ENCODE results near the gene UCP3.
A peak's percentile ranks its signal among the peaks of the same experiment; 100 is the strongest.

The UCP3 gene

DNA sequence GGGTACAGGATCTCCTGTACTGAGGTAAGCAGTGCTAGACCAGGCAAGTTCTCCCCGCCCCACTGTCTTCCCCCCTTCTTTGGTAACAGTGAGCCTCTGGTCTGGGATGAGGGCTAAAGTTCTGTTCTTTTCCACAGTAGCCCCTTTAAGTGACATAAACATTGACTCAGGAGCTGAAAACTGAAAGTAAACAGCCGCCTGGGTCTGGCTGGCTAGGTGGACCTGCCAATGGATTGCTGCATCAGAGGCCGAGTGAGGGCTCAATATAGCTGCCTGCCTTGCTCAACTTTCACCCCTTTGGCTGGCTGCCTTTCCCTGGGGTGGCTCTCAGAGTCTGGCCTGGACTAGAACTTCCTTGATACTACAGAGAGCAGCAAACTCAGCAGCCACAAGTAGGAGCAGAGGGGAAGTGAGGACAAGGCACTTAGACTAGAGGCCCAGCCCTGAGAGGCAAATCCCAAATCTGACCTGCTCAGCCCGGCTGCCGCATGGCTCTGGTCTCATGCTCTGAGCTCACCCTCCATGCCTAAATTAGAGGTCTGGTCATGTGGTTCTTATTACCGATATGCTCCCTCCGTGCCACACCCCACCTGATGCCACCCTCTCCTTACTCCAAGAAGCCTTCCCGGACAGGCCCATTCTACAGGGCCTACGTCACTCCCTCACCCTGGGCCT lies 9.6 kb upstream of the UCP3 start:
- no peak for DNase-seq (ENCODE audit: low read depth in 2 of 2)

DNA sequence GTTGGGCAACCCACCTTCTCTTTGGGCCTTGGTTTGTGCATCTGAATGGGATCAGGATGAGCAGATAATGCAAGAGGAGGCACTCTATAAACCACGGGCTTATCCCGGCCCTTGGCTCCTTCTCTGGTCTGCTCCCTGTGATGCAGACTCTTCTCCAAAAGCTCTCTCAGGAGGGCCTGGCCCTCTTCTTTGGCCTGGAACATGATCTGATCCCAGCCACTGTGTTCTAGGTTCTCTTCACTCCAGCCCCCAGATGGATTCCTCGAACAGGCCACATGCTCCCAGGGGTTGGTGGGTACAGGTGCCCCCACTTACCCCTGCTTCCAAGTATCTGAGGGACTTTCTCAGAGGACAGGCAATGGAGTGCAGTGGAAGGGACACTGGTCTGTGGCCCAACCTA lies 8.7 kb upstream of the UCP3 start:
- no peak for DNase-seq (ENCODE audit: low read depth in 2 of 2)

DNA sequence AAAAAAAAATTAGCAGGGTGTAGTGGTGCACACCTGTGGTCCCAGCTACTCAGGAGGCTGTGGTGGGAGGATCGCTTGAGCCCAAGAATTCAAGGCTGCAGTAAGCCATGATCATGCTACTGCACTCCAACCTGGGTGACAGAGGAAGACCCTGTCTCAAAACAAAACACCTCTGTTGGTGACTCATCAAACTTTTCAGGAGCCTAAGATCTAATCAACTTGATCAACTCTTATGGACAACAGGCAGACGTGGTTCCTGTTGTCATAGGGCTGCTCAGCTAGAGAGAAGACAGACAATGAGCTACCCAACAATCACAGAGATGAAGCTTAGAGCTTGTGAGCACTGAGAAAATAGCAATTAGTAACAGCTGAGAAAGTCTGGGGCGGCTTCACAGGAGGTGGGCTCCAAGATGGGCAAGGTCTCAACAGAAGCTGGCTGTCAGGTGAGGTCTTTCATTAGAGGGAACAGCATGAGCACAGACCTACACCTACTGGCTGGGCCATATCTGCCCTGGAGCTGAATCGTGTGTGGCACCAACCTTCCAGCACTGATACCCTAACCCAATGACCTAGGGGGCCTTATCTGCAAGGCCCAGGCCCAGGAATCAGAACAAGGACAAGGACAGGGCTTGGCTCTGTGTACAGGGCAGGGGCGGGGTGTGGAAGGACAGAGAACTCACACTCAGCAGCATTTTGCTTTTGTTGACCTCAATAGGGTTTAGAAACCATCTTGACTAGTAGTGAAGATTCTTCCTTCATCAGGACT lies 7.2 kb upstream of the UCP3 start:
- no peak for DNase-seq (ENCODE audit: low read depth in 2 of 2)

DNA sequence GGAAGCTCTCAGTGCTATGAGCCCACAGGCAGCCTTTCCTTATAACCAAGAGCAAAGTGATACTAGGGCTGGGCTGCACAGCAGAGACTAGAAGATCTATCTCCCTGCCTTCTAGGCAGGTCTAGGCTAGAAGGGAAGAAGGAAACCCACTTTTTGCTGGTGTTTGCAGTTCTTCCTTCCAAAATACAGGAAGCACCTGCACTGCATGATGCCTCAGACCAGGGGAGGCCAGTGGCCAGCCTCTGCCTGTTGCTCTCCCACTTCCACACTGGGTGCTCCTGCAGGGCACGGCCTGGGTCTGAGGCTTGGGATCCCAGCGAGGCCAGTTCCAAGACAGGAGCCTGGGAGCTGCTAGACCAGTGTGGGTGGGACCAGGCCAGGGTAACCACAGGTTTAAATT lies 6.0 kb upstream of the UCP3 start:
- no peak for DNase-seq (ENCODE audit: low read depth in 2 of 2)

DNA sequence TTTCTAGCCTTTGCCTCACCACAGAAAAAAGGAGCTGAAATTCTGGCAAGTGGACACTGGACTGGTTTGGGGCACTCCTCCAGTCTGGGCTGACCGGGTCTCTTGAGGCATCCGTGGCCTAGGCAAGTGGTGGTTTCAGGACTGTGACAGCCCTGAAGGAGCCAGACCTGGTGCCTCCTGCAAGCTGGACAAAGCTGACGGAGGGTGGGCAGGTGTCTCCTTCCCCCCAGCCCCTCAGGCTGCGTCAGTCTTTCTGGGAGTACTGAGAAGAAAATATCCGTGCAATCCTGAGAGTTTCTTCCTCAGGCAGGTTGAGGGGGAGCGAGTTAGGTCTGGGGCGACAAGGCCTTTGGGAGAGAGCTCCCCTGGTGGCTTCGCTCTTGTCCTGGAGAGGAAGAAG lies 4.3 kb upstream of the UCP3 start:
- no peak for DNase-seq (ENCODE audit: low read depth in 2 of 2)

DNA sequence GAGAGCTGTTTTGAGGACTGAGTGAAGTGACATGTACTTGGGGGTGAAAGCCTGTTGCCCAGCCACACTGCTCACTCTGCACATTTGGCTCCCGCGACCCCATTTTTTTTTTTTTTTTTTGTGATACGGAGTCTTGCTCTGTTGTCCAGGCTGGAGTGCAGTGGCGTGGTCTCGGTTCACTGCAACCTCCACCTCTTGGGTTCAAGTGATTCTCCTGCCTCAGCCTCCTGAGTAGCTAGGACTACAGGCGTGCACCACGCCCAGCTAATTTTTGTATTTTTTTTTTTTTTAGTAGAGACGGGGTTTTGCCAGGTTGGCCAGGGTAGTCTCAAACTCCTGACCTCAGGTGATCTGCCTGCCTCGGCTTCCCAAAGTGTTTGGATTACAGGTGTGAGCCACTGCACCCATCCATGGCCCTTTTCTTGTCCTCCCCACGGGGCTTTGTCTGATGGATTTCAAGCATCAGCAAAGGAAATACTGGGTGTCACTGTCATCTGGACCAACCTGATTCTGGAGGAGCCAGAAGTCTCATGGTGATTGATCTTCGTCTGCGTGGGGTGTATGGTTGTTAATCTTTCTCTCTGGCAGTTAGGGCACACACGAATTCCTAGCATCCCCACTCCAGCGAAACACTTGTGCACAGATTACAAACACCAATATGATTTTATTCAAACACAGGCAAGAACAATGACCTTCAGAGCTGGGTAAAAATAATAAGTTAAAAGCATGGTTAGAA lies 3.4 kb upstream of the UCP3 start:
- DNase-seq (ENCODE audit: low read depth in 2 of 2) = no peak

- DNase-seq (ENCODE audit: low read depth in 2 of 2) = no peak
Observed at GRCh38 chr11:74011360-74012073, 2.6 kb upstream of the UCP3 start.

DNA sequence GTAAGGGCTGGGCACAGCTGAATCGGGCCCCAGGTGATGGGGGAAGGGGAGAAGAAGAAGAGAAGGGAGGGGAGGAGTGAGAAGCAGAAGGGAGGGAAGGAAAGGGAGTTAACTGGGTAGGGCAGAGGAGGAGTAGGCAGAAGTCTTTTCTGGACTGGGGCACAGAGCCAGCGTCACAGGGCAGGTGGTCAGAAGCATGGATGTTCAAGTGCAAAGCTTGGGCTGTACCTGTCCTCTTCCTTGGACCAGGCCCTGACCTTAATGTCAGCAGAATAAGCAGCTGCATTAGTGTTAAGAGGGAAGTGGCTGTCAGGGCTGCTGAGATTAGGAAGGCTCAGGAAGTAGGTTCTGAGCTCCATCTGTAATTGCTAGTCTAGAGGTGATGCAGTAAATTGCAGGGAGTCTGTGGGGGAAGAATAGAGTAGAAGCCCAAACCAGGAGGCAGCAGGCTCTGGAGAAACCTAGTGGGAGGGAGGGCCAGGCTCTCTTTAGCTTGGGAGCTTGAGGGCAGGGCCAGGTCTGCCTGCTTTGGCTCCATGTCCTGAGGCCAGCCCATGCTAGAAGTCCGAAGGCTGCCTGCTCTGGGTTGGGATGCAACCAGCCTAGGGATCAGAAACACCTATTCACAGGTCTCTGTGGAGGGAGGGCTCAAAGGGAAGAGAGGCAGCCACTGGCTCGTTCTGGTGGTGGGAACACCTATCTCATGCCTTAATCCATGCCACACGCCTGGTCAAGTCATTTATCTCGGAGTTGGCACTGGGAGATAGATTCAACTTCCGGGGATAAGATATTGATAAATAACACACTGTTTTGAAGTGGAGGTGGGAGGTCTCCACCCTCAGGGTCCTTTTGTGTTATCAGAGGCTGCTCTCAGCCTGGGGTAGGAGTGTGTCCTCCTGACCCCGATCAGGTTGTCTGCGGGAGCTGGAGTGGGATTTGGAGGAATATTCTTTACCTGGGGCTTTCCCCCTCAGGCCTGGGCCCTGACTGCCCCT lies 1.7 kb upstream of the UCP3 start:
- DNase-seq (ENCODE audit: low read depth in 2 of 2) = no peak

- DNase-seq (ENCODE audit: low read depth in 2 of 2) = no peak
Observed at GRCh38 chr11:74009675-74010305, 905 bp upstream of the UCP3 start.

GRCh38 chr11:74009230-74009547 lies 304 bp upstream of the UCP3 start:
- no peak for DNase-seq (ENCODE audit: low read depth in 2 of 2)

GRCh38 chr11:74007691-74008372 lies 1.1 kb downstream of the UCP3 start:
- DNase-seq (ENCODE audit: low read depth in 2 of 2) = no peak

DNA sequence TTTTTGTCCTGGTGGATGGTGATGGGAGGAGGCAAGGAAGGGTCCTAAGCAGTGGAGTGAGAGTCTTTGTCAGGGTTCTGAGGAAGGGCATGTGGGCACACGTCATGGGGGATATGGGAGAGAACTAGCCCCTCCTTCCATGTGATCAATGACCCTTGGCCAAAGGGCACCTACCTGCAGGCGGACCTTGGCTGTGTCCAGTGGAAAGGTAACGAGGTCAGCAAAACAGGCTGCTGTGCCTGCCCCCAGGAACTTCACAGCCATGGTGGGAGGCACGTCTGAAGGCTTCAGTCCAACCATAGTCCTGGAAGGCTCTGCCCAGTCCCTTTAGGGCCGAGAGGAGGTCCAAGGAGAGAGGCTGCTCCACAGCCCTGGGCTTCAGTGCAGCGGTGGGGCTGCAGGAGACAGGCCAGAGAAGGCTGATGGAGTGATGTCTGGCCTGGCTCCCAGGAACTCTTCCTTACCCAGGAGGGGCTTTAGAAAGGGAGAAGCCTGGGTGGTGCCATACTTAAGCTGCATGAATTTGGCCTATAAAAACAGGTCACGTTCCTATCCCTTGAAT lies 2.1 kb downstream of the UCP3 start:
- no peak for DNase-seq (ENCODE audit: low read depth in 2 of 2)

DNA sequence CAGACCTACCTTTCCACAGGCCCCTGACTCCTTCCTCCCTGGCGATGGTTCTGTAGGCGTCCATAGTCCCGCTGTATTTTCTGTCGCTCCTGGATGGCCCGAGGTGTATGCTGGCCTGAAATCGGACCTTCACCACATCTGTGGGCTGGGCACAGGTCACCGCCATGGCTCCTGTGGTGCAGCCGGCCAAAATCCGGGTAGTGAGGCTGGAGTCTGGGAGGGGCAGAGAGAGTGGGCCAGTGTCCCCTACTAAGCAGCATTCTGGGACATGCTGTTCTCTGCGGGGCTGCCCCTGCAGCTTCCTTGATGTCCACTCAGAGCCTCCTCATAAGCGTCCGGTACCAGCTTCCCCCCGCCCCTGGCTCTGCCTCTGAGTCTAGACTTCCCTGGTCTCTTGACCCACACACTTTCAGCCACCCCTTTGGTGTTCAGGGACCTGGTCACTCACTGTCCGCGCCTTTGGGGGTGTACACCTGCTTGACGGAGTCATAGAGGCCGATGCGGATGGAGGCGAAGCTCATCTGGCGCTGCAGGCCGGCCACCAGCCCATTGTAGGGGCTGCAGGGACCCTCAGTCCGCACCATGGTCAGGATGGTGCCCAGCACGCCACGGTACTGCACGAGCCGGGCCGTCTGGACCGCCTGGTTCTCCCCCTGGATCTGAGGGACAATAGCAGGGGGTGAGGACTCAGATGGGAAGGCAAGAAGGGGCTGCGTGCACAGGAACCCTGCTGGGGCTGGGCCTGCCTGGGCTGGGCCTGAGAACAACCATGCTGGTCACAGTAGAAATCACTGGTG lies 3.0 kb downstream of the UCP3 start:
- DNase-seq (ENCODE audit: low read depth in 2 of 2) = no peak

DNA sequence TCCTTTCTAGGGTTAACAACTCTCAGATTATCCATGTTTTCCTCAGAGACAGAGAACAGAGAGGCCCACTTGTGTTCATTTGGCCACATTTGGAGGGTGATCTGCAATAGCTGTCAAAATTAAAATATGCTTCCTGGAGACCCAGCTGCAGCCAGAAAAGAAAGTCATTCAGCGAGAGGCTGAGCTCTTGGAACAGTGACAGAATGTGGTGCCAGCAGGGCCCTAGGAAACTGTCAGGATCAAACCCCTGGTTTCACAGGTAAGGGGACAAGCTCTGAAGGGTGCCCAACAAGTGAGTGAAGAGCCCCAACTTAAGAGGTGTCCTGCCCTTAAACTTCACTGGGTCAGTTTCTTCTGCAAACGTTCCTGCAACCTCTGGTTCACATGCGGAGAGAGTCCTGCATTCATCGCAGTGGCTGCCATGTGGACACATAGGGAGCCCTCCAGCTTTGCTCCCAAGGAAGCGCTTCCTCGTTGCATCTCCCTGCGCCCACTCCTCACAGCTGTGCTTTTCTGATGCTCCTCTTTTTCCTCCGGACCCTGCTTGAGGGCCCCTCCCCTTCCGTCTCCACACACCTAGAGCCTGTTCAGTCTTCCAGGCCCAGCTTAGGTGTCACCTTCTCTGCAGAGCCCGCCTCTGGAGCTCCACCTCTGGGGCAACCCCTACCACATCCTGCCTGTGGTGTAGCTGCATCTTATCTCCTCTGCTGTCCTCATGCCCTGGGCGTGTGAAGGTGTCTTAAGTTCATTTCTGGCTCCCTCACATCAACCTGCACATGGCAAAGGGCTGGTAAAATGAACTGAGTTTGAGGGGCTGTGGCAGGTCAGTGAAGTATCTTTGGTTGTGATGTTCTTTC lies 3.9 kb downstream of the UCP3 start:
- DNase-seq (ENCODE audit: low read depth in 2 of 2) = peak in 1 of 2 donors; percentile 64

GRCh38 chr11:74004046-74004695 lies 4.7 kb downstream of the UCP3 start:
- no peak for DNase-seq (ENCODE audit: low read depth in 2 of 2)

DNA sequence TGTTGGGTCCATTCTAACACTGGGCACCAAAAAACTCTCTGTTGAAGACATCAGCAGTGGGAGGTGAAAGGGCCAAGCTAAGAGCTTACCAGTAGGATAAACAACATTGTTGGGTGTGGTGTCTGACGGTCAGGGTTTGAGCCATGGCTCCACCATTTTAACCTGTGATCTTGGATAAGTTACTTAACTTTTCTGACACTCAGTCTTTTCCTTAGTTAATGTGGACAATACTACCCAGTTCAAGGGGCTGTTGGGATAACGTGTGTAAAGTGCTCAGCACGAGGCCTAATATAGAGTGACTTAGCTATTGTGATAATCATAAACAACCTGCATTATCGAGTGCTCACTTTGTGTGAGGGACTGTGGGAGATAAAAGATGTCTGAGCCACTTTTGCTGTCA lies 6.1 kb downstream of the UCP3 start:
- no peak for DNase-seq (ENCODE audit: low read depth in 2 of 2)

DNA sequence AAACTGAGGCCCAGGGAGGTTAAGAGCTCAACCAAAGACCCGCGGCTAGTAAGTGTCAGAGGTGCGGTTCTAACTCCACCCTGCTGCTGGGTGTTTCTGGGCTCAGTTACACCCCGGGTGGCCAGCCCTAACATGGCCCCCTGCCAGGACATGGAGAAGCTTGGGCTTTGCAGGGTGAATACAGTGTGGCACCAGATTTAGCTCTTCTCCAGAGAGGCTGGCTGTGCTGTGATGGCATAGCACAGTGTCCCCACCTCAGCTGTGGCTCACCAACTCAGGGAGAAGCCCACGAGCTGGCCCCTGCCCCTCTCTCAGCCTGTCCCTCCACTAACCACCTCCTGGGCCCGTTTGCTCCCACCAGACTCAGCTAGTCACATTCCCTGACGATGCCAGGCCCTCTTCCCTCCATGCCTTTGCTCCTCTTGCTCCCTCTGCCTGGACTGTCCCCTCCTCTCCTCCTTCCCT lies 7.0 kb downstream of the UCP3 start:
- no peak for DNase-seq (ENCODE audit: low read depth in 2 of 2)

Measured in stimulated activated CD4-positive, alpha-beta T cell treated with anti-CD3 and anti-CD28 coated beads, Interleukin-1b, Interleukin-23, amount 100 ng/mL, for 1 hour (primary cell).